ENCODE measurements around the gene ITM2C. TPM values are rescaled to one million over a fixed set of nuclear protein-coding genes. Genes with fewer than 3 reads are reported as not detected.

Gene ITM2C
- total and polyA plus RNA-seq, 2 of the 8 experiments (the other 6 are each of a cell fraction or from before 2014, with no cell fraction given), result 362 to 742 TPM

- no peaks in the 10 kb centered on the region for H3K9me3 ChIP-seq (ENCODE audit: insufficient read depth in 2 of 2, low read depth in 1 of 2, low read length in 1 of 2)
- peaks cover 16% of the 10 kb centered on the region for H3K23me2 ChIP-seq (ENCODE audit: low read depth, low read length)
- peaks cover 0 to 33% of the 10 kb centered on the region in 2 experiments; a peak in 3 of 4 replicates for H3K79me2 ChIP-seq (ENCODE audit: control insufficient read depth in 1 of 2, insufficient read depth in 2 of 2, low read length in 2 of 2)
- no peak overlapping the region for H2AK5ac ChIP-seq (ENCODE audit: low read depth, low read length)
- no peak overlapping the region for H2BK120ac ChIP-seq (replicated peaks; ENCODE audit: low read depth, low read length)
- H2BK15ac ChIP-seq (ENCODE audit: low read length), result peak overlapping the region; percentile 72; the same call in 1 of the 2 replicates
- WGBS, 2 experiments (ENCODE audit: extremely low coverage in 1 of 2, insufficient coverage in 1 of 2, insufficient read length in 1 of 2, insufficient replicate concordance in 2 of 2, low coverage in 1 of 2, low lambda C conversion rate in 2 of 2, missing lambda C conversion rate in 1 of 2), result 90% methylated on average over 7 of the region's 8 CpGs; no CpG with 5 or more reads in 1 of the 2 experiments
- peaks cover 0 to 2% of the 10 kb centered on the region in 2 experiments for H4K20me1 ChIP-seq (replicated peaks in 1 of 2; ENCODE audit: control insufficient read depth in 1 of 2, insufficient read depth in 2 of 2, low read length in 2 of 2)
- no peak overlapping the region for H2BK20ac ChIP-seq (ENCODE audit: low read length)
- H3K23ac ChIP-seq (ENCODE audit: insufficient read length), result no peak overlapping the region
- CTCF ChIA-PET (ENCODE audit: partially characterized antibody), result interaction anchor here (1.1 to 10.1 kb wide), 6 partner anchors 10 to 61 kb away, joined by 4 to 86 read pairs (median 8); no protein-coding TSS in a partner anchor
- no peak overlapping the region for H3K14ac ChIP-seq (ENCODE audit: insufficient read length)
- H4K91ac ChIP-seq (replicated peaks; ENCODE audit: insufficient read length, low read length), result no peak overlapping the region
- no peak for DNase-seq (ENCODE audit: low read depth in 1 of 2, low spot score in 2 of 2)
- H3K4me3 ChIP-seq (ENCODE audit: extremely low read depth in 1 of 4, insufficient read depth in 2 of 4, low read depth in 3 of 4, low read length in 4 of 4), result no peak overlapping the region
- H3K27ac ChIP-seq (ENCODE audit: low read depth, low read length), result no peak overlapping the region
- H4K8ac ChIP-seq (ENCODE audit: extremely low read depth, insufficient read depth, low read length), result no peak overlapping the region
- peaks cover 5 to 39% (median 26%) of the 10 kb centered on the region in 4 experiments for H3K4me1 ChIP-seq (replicated peaks in 1 of 4; ENCODE audit: control insufficient read depth in 3 of 4, insufficient read depth in 4 of 4, low read length in 3 of 4)
- peaks cover 5% of the 10 kb centered on the region; the same call in 1 of the 2 replicates for H3K79me1 ChIP-seq (ENCODE audit: low read depth, low read length)
- H3K9ac ChIP-seq (replicated peaks in 1 of 4; ENCODE audit: extremely low read depth in 1 of 4, low read depth in 3 of 4, low read length in 3 of 4), result no peak overlapping the region
- peak overlapping the region; percentile 71 for H3K18ac ChIP-seq (ENCODE audit: extremely low read depth, low read length)
- no peaks in the 10 kb centered on the region; a peak in 1 of 7 replicates for H3K27me3 ChIP-seq (replicated peaks in 1 of 4; ENCODE audit: control insufficient read depth in 3 of 4, extremely low read depth in 1 of 4, insufficient read depth in 3 of 4, low read length in 3 of 4)
- FAIRE-seq, result no peak
- H2BK5ac ChIP-seq (ENCODE audit: low read depth, low read length), result no peak overlapping the region
- no peak overlapping the region for H3K56ac ChIP-seq (replicated peaks; ENCODE audit: insufficient read length, low read depth, low read length)
- H2AFZ ChIP-seq (ENCODE audit: low read length), result no peak overlapping the region
- H2BK12ac ChIP-seq (ENCODE audit: low read depth, low read length), result peak overlapping the region; percentile 94; the same call in 1 of the 2 replicates
- H3K4ac ChIP-seq (replicated peaks; ENCODE audit: insufficient read length, low read depth, low read length), result no peak overlapping the region
- no peak overlapping the region; a peak in 1 of 4 replicates for H3K4me2 ChIP-seq (ENCODE audit: insufficient read depth in 1 of 2, low read depth in 2 of 2, low read length in 2 of 2)
- POLR2A ChIA-PET (ENCODE audit: partially characterized antibody), result interaction anchor here (0.7 to 2.8 kb wide), 4 partner anchors 8 to 39 kb away, joined by 3 to 12 read pairs (median 4); no protein-coding TSS in a partner anchor
- H3K36me3 ChIP-seq (ENCODE audit: control insufficient read depth in 2 of 4, insufficient read depth in 4 of 4, low read length in 3 of 4), result no peaks in the 10 kb centered on the region
- no peak overlapping the region for H4K5ac ChIP-seq (ENCODE audit: insufficient read length, low read depth, low read length)
- TF ChIP-seq RAD21 (IDR thresholded peaks at IDR 0.05 in 1 of 2, conservative IDR thresholded peaks at IDR 0.05 in 1 of 2; ENCODE audit: low read depth in 2 of 2, low read length in 2 of 2) (no peak), KDM1A (IDR thresholded peaks at IDR 0.05; ENCODE audit: borderline replicate concordance, low read length) (no peak), KDM4A (IDR thresholded peaks at IDR 0.05; ENCODE audit: low read depth, low read length, severe bottlenecking) (no peak), CBX8 (IDR thresholded peaks at IDR 0.05; ENCODE audit: borderline replicate concordance, low read depth, low read length) (no peak)
Observed at GRCh38 chr2:230863031-230863430, 1.7 kb upstream of the ITM2C start.
